ENCODE data around the gene ACOX1.

DNA sequence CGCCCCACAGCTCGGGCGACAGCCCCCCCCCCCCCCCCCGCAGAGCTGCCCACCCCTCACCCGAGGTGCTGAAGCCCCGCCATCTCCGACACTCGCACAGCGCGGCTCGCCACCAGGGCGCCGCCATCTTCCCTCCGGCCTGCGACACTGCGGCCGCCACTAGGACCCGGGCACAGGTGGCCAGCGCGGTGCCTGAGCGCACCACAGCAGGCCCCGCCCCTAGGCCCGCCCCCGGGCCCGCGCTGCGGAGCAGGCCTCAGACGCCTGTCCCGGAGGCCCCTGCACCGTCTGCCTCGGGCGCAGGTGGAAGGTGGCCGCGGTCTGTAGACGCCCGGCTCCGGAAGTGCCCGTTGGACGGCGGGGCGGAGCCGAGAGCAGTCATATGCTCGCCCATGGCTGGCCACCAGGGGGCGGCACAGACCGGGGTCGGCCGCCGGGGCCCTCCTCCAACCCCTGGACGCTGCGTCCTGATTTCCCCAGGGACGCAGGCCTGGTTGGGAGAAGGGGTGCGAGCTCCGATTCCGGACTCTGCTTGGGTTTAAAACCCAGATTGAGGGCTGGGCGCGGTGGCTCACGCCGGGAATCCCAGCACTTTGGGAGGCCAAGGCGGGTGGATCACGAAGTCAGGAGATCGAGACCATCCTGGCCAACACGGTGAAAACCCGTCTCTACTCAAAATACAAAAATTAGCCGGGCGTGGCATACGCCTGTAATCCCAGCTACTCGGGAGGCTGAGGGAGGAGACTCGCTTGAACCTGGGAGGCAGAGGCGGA is 74.0 kb downstream of the ACOX1 start, which contains the start of gene MRPL38:
- TF ChIP-seq, protein P1, sequence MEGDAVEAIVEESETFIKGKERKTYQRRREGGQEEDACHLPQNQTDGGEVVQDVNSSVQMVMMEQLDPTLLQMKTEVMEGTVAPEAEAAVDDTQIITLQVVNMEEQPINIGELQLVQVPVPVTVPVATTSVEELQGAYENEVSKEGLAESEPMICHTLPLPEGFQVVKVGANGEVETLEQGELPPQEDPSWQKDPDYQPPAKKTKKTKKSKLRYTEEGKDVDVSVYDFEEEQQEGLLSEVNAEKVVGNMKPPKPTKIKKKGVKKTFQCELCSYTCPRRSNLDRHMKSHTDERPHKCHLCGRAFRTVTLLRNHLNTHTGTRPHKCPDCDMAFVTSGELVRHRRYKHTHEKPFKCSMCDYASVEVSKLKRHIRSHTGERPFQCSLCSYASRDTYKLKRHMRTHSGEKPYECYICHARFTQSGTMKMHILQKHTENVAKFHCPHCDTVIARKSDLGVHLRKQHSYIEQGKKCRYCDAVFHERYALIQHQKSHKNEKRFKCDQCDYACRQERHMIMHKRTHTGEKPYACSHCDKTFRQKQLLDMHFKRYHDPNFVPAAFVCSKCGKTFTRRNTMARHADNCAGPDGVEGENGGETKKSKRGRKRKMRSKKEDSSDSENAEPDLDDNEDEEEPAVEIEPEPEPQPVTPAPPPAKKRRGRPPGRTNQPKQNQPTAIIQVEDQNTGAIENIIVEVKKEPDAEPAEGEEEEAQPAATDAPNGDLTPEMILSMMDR (tag by site-specific recombination; IDR thresholded peaks at IDR 0.05): peak; percentile 99
- TF ChIP-seq ZNF473 (tag by site-specific recombination; IDR thresholded peaks at IDR 0.05): no peak

Data from HEK293 (cell line).